ENCODE measurements around the gene THADA.
A peak's percentile ranks its signal among the peaks of the same experiment; 100 is the strongest.

THADA gene

GRCh38 chr2:43461453-43462073, 134.3 kb downstream of the THADA start:
- Histone ChIP-seq H3K4me3 (ENCODE audit: low read depth, low read length, poor library complexity, severe bottlenecking) (no peak overlapping the region), H3K27me3 (ENCODE audit: insufficient read depth, low read length) (no peaks in the 10 kb centered on the region), H3K9me3 (ENCODE audit: low read length) (no peaks in the 10 kb centered on the region), H3K4me1 (ENCODE audit: insufficient read depth, low read length, severe bottlenecking) (peaks cover 24% of the 10 kb centered on the region), H3K36me3 (ENCODE audit: insufficient read depth, low read length) (no peaks in the 10 kb centered on the region), H3K4me2 (ENCODE audit: low read length) (no peak overlapping the region; the same call in 1 of the 2 replicates), H3K27ac (ENCODE audit: low read depth, low read length, poor library complexity, severe bottlenecking) (peak overlapping the region; percentile 21), H3K79me2 (ENCODE audit: insufficient read depth, low read length) (no peaks in the 10 kb centered on the region), H2AFZ (ENCODE audit: low read length) (no peak overlapping the region), H3F3A (ENCODE audit: insufficient read depth, low read length) (no peaks in the 10 kb centered on the region), H3K9me2 (ENCODE audit: low read depth, low read length) (no peaks in the 10 kb centered on the region), H4K20me1 (ENCODE audit: insufficient read depth, low read length) (no peaks in the 10 kb centered on the region), H3K9ac (ENCODE audit: low read length) (no peak overlapping the region; the same call in 1 of the 2 replicates)
- TF ChIP-seq CTCF (IDR thresholded peaks at IDR 0.05; ENCODE audit: low read length) (no peak), EZH2 (IDR thresholded peaks at IDR 0.05; ENCODE audit: borderline replicate concordance, low read length) (no peak)

GRCh38 chr2:43460611-43461365, 135.1 kb downstream of the THADA start:
- H3K4me3 ChIP-seq (ENCODE audit: low read depth, low read length, poor library complexity, severe bottlenecking), result no peak overlapping the region
- no peaks in the 10 kb centered on the region for H3K27me3 ChIP-seq (ENCODE audit: insufficient read depth, low read length)
- no peaks in the 10 kb centered on the region for H3K79me2 ChIP-seq (ENCODE audit: insufficient read depth, low read length)
- H3K27ac ChIP-seq (ENCODE audit: low read depth, low read length, poor library complexity, severe bottlenecking), result peak overlapping the region; percentile 21
- H3K9me2 ChIP-seq (ENCODE audit: low read depth, low read length), result no peaks in the 10 kb centered on the region
- H3K4me2 ChIP-seq (ENCODE audit: low read length), result no peak overlapping the region
- H3F3A ChIP-seq (ENCODE audit: insufficient read depth, low read length), result no peaks in the 10 kb centered on the region
- TF ChIP-seq EZH2 (IDR thresholded peaks at IDR 0.05; ENCODE audit: borderline replicate concordance, low read length), result no peak
- no peak for TF ChIP-seq CTCF (IDR thresholded peaks at IDR 0.05; ENCODE audit: low read length)
- no peak overlapping the region for H2AFZ ChIP-seq (ENCODE audit: low read length)
- H3K9me3 ChIP-seq (ENCODE audit: low read length), result no peaks in the 10 kb centered on the region
- no peaks in the 10 kb centered on the region for H4K20me1 ChIP-seq (ENCODE audit: insufficient read depth, low read length)
- no peak overlapping the region; the same call in 1 of the 2 replicates for H3K9ac ChIP-seq (ENCODE audit: low read length)
- H3K4me1 ChIP-seq (ENCODE audit: insufficient read depth, low read length, severe bottlenecking), result peaks cover 24% of the 10 kb centered on the region
- H3K36me3 ChIP-seq (ENCODE audit: insufficient read depth, low read length), result no peaks in the 10 kb centered on the region

- Histone ChIP-seq H3K27ac (ENCODE audit: low read depth, low read length, poor library complexity, severe bottlenecking) (no peak overlapping the region), H3K27me3 (ENCODE audit: insufficient read depth, low read length) (no peaks in the 10 kb centered on the region), H3K4me2 (ENCODE audit: low read length) (no peak overlapping the region)
Observed at GRCh38 chr2:43460174-43460546, 135.7 kb downstream of the THADA start.

More at GRCh38 chr2:43460174-43460546, 135.7 kb downstream of the THADA start:
- TF ChIP-seq EZH2 (IDR thresholded peaks at IDR 0.05; ENCODE audit: borderline replicate concordance, low read length), result no peak
- TF ChIP-seq CTCF (IDR thresholded peaks at IDR 0.05; ENCODE audit: low read length), result no peak
- Histone ChIP-seq H3K4me3 (ENCODE audit: low read depth, low read length, poor library complexity, severe bottlenecking) (no peak overlapping the region), H3F3A (ENCODE audit: insufficient read depth, low read length) (no peaks in the 10 kb centered on the region), H2AFZ (ENCODE audit: low read length) (no peak overlapping the region), H3K9me2 (ENCODE audit: low read depth, low read length) (no peaks in the 10 kb centered on the region), H4K20me1 (ENCODE audit: insufficient read depth, low read length) (no peaks in the 10 kb centered on the region), H3K79me2 (ENCODE audit: insufficient read depth, low read length) (no peaks in the 10 kb centered on the region), H3K9me3 (ENCODE audit: low read length) (no peaks in the 10 kb centered on the region), H3K4me1 (ENCODE audit: insufficient read depth, low read length, severe bottlenecking) (peaks cover 24% of the 10 kb centered on the region), H3K36me3 (ENCODE audit: insufficient read depth, low read length) (no peaks in the 10 kb centered on the region), H3K9ac (ENCODE audit: low read length) (no peak overlapping the region)
